Glomerular endothelial cell (primary cell): ENCODE results near the gene SYNPO. TPM values are rescaled to one million over a fixed set of nuclear protein-coding genes. Genes with fewer than 3 reads are reported as not detected.

Experiments
- DNase-seq: peaks from one replicate; pipeline ENCODE4 v3.0.0-alpha.2; 2011; ENCODE audit warnings: low read depth, low spot score; ENCODE audit errors: extremely low read depth
- total RNA-seq: library from RNA; depleted of rRNA; stranded (reverse); fragments of >200 nt; gene quantifications from 2 replicates; pipeline ENCODE4 v1.2.3, GENCODE V29; 2015

Gene SYNPO
- total RNA-seq, 1 donor from 2014 or later = 123 TPM

- no peak for DNase-seq
Measured at GRCh38 chr5:150674341-150674821, 33.9 kb downstream of the SYNPO start.

- DNase-seq = no peak
Measured at GRCh38 chr5:150675069-150675468, 34.6 kb downstream of the SYNPO start.

- DNase-seq = no peak
Measured at GRCh38 chr5:150676578-150676977, 36.1 kb downstream of the SYNPO start.

- no peak for DNase-seq
Measured at GRCh38 chr5:150689120-150689519, 48.7 kb downstream of the SYNPO start.

- DNase-seq = no peak
Measured at GRCh38 chr5:150690760-150691159, 50.3 kb downstream of the SYNPO start.

GRCh38 chr5:150692276-150692675, 51.8 kb downstream of the SYNPO start:
- no peak for DNase-seq

GRCh38 chr5:150694612-150695011, 54.2 kb downstream of the SYNPO start:
- DNase-seq = no peak

- DNase-seq = no peak
Measured at GRCh38 chr5:150700246-150700593, 59.8 kb downstream of the SYNPO start.

- peak; percentile 58 for DNase-seq
Measured at GRCh38 chr5:150700594-150701377, 60.3 kb downstream of the SYNPO start, which contains the start of gene RBM22. Gene RBM22, minus strand, starts transcription at chr5:150701062. Its CDS starts 77 bp downstream, at chr5:150700985.

- DNase-seq = no peak
Measured at GRCh38 chr5:150703762-150704161, 63.3 kb downstream of the SYNPO start.

- peak; percentile 56 for DNase-seq
Measured at GRCh38 chr5:150706776-150707390, 66.4 kb downstream of the SYNPO start.

Other genes starting within 250 kb of the SYNPO start
- 24.3 and 34.1 TPM in 2 replicates for gene CD74, start 227.8 kb upstream of the SYNPO start, total RNA-seq
- 1,375 and 2,774 TPM in 2 replicates for gene RPS14, start 190.9 kb upstream of the SYNPO start, total RNA-seq
- gene NDST1, start 132.5 kb upstream of the SYNPO start, total RNA-seq = 335 and 423 TPM in 2 replicates
- 0.53 and 0.93 TPM in 2 replicates for gene MYOZ3, start 20.6 kb downstream of the SYNPO start, total RNA-seq
- gene RBM22, start 60.4 kb downstream of the SYNPO start, total RNA-seq = 43.2 and 44.1 TPM in 2 replicates
- gene DCTN4, start 118.4 kb downstream of the SYNPO start, total RNA-seq = 40.2 and 47.1 TPM in 2 replicates
- gene SMIM3, start 138.1 kb downstream of the SYNPO start, total RNA-seq = 9.6 and 10.2 TPM in 2 replicates
- gene IRGM, start 205.9 kb downstream of the SYNPO start, total RNA-seq = not detected in 2 replicates